Caco-2 (cell line): ENCODE measurements around the gene CAPRIN1. TPM values are rescaled to one million over a fixed set of nuclear protein-coding genes. Genes with fewer than 3 reads are reported as not detected.
A peak's percentile ranks its signal among the peaks of the same experiment; 100 is the strongest.

Experiments used
- BruUV-seq: library from RNA; stranded (reverse); fragments of 400-500 nt; replicated peaks from 2 replicates; lab custom pipeline; 2021; lab: Mats Ljungman, UMichigan
- CTCF ChIA-PET: fragments of 300-600 bp; sonication (Branson Sonifier 250); formaldehyde crosslinking; loops from one replicate; lab custom pipeline; 2022; ENCODE audit warnings: antibody characterized with exemption; lab: Charles Lee
- POLR2A ChIA-PET: fragments of 300-600 bp; sonication (Branson Sonifier 250); formaldehyde crosslinking; loops from one replicate; lab custom pipeline; 2022; ENCODE audit warnings: antibody characterized with exemption; lab: Charles Lee
- DNase-seq, 2 experiments: peaks; one replicate each; pipeline versions ENCODE4 v3.0.0 to v3.0.0-alpha.2; 2020 to 2022
- H3K27me3 ChIP-seq: replicated peaks from 2 replicates; pipeline ENCODE4 v1.6.0; 2011; ENCODE audit warnings: low read length; ENCODE audit not compliant: control insufficient read depth, insufficient read depth
- H3K36me3 ChIP-seq: 2 replicates; pipeline ENCODE4 v1.5.1; 2011; ENCODE audit warnings: low read length; ENCODE audit not compliant: control insufficient read depth, insufficient read depth
- H3K4me1 ChIP-seq: fragments of 250-450 bp; sonication (Bioruptor Pico); 2 replicates; pipeline ENCODE4 v1.5.1; 2020; ENCODE audit warnings: mild to moderate bottlenecking
- H3K4me3 ChIP-seq: 2 replicates; pipeline ENCODE4 v1.5.1; 2011; ENCODE audit warnings: low read depth, mild to moderate bottlenecking, control low read depth, low read length
- H3K9me3 ChIP-seq: fragments of 250-450 bp; sonication (Bioruptor Pico); 2 replicates; pipeline ENCODE4 v1.5.1; 2020; ENCODE audit warnings: mild to moderate bottlenecking, moderate library complexity
- H3K27ac Mint-ChIP-seq: one replicate; pipeline ENCODE4 v1.8.0; 2022; ENCODE audit warnings: mixed read lengths; ENCODE audit not compliant: unreplicated experiment
- H3K27me3 Mint-ChIP-seq: one replicate; pipeline ENCODE4 v1.8.0; 2022; ENCODE audit warnings: mixed read lengths; ENCODE audit not compliant: insufficient read depth, unreplicated experiment
- H3K36me3 Mint-ChIP-seq: one replicate; pipeline ENCODE4 v1.8.0; 2022; ENCODE audit warnings: mild to moderate bottlenecking, mixed read lengths; ENCODE audit not compliant: insufficient read depth, unreplicated experiment
- H3K4me1 Mint-ChIP-seq: one replicate; pipeline ENCODE4 v1.8.0; 2022; ENCODE audit warnings: low read depth, mixed read lengths; ENCODE audit not compliant: unreplicated experiment
- H3K4me3 Mint-ChIP-seq: one replicate; pipeline ENCODE4 v1.8.0; 2022; ENCODE audit warnings: mild to moderate bottlenecking, moderate library complexity, mixed read lengths; ENCODE audit not compliant: unreplicated experiment
- H3K9me3 Mint-ChIP-seq: one replicate; pipeline ENCODE4 v1.8.0; 2022; ENCODE audit warnings: mixed read lengths; ENCODE audit not compliant: unreplicated experiment
- intact Hi-C: fragments of 100-400 bp; cut with micrococcal nuclease; formaldehyde crosslinking; loops from one replicate; pipeline ENCODE4 v1.10.0; 2022; ENCODE audit not compliant: unreplicated experiment
- total RNA-seq: library from RNA; stranded (reverse); gene quantifications from 2 replicates; pipeline ENCODE4 v1.2.3, GENCODE V29; 2022
- TF ChIP-seq, protein P1 (sequence below), 2 experiments: fragments of 200-600 bp in 1 of 2; IDR thresholded peaks; 1 replicate in 1 of 2; 2 replicates in 1 of 2; pipeline versions ENCODE4 v1.5.1 to v1.8.0; 2011 to 2022; ENCODE audit warnings: antibody characterized with exemption in 1 of 2, control low read depth in 1 of 2, inconsistent platforms in 1 of 2, low read depth in 1 of 2, low read length in 1 of 2, mild to moderate bottlenecking in 1 of 2, moderate library complexity in 1 of 2; ENCODE audit not compliant: insufficient read depth in 1 of 2, severe bottlenecking in 1 of 2, unreplicated experiment in 1 of 2

CAPRIN1 gene
- total RNA-seq, 1 experiment from 2014 or later = 224 TPM

- TF ChIP-seq, protein P1, sequence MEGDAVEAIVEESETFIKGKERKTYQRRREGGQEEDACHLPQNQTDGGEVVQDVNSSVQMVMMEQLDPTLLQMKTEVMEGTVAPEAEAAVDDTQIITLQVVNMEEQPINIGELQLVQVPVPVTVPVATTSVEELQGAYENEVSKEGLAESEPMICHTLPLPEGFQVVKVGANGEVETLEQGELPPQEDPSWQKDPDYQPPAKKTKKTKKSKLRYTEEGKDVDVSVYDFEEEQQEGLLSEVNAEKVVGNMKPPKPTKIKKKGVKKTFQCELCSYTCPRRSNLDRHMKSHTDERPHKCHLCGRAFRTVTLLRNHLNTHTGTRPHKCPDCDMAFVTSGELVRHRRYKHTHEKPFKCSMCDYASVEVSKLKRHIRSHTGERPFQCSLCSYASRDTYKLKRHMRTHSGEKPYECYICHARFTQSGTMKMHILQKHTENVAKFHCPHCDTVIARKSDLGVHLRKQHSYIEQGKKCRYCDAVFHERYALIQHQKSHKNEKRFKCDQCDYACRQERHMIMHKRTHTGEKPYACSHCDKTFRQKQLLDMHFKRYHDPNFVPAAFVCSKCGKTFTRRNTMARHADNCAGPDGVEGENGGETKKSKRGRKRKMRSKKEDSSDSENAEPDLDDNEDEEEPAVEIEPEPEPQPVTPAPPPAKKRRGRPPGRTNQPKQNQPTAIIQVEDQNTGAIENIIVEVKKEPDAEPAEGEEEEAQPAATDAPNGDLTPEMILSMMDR (IDR thresholded peaks at IDR 0.05; ENCODE audit: insufficient read depth in 1 of 2, low read depth in 1 of 2, low read length in 1 of 2, severe bottlenecking in 1 of 2, unreplicated experiment in 1 of 2) = no peak
- Histone ChIP-seq H3K9me3 (peaks cover 3% of the 10 kb centered on the region; the same call in 1 of the 2 replicates), H3K4me1 (peaks cover 17% of the 10 kb centered on the region), H3K36me3 (no peaks in the 10 kb centered on the region), H3K27me3 (no peaks in the 10 kb centered on the region), H3K4me3 (no peak overlapping the region)
- DNase-seq = peak; percentile 61 to 74
- peaks cover 14% of the 10 kb centered on the region for H3K4me1 Mint-ChIP-seq
- peaks cover 10% of the 10 kb centered on the region for H3K9me3 Mint-ChIP-seq
- H3K4me3 Mint-ChIP-seq = peak overlapping the region; percentile 54
- peak overlapping the region; percentile 74 for H3K27ac Mint-ChIP-seq
- peaks cover 5% of the 10 kb centered on the region for H3K36me3 Mint-ChIP-seq
- TSS peak; percentile 38 for BruUV-seq
- intact Hi-C loops = no loop called here
- POLR2A ChIA-PET = interaction anchor here (0.6 to 1.6 kb wide), 3 partner anchors 23 to 220 kb away, joined by 6 to 9 read pairs (median 8); partner anchors contain the start of genes CAPRIN1 and NAT10
- no peaks in the 10 kb centered on the region for H3K27me3 Mint-ChIP-seq
- CTCF ChIA-PET = interaction anchor here (0.7 to 1.3 kb wide), 3 partner anchors 12 to 24 kb away, joined by 3 to 6 read pairs (median 3); partner anchors contain the start of gene CAPRIN1
Measured at GRCh38 chr11:34027516-34028408, 23.8 kb upstream of the CAPRIN1 start.

GRCh38 chr11:34028425-34028824 is 23.1 kb upstream of the CAPRIN1 start:
- Histone ChIP-seq H3K27me3 (no peaks in the 10 kb centered on the region), H3K4me3 (no peak overlapping the region), H3K36me3 (no peaks in the 10 kb centered on the region), H3K4me1 (peaks cover 17% of the 10 kb centered on the region), H3K9me3 (no peaks in the 10 kb centered on the region)
- intact Hi-C loops = no loop called here
- Mint-ChIP-seq H3K27ac (peak overlapping the region; percentile 74), H3K4me1 (peaks cover 14% of the 10 kb centered on the region), H3K4me3 (peak overlapping the region; percentile 54), H3K9me3 (peaks cover 10% of the 10 kb centered on the region), H3K27me3 (no peaks in the 10 kb centered on the region), H3K36me3 (peaks cover 5% of the 10 kb centered on the region)
- TF ChIP-seq, protein P1 (IDR thresholded peaks at IDR 0.05; ENCODE audit: insufficient read depth in 1 of 2, low read depth in 1 of 2, low read length in 1 of 2, severe bottlenecking in 1 of 2, unreplicated experiment in 1 of 2) = no peak
- peak in 1 of 2 experiments; percentile 4 for DNase-seq
- ChIA-PET CTCF (interaction anchor here (0.7 to 1.3 kb wide), 2 partner anchors 22 to 23 kb away, joined by 3 read pairs; partner anchors contain the start of gene CAPRIN1), POLR2A (interaction anchor here (0.7 to 1.6 kb wide), 2 partner anchors 23 to 220 kb away, joined by 6 to 9 read pairs; partner anchors contain the start of gene CAPRIN1)
- TSS peak; percentile 99 for BruUV-seq

DNA sequence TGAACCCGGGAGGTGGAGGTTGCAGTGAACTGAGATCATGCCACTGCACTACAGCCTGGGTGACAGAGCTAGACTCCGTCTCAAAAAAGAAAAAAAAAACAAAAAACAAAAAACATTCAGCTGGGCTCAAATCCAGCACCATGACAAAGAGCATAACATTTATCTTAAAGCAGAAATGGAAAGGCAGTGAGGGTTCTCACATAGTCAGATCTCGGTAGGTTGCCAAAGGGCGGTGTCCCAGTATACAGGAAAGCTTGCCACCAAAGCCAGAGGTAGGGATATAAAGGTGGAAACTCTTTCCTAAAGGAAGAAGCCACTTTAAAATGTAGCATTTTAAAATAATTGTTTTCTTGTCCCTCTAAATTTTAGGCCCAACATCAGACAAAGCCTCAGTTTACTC is 22.4 kb upstream of the CAPRIN1 start:
- Histone ChIP-seq H3K4me1 (peaks cover 17% of the 10 kb centered on the region), H3K27me3 (no peaks in the 10 kb centered on the region), H3K4me3 (no peak overlapping the region), H3K9me3 (no peaks in the 10 kb centered on the region), H3K36me3 (no peaks in the 10 kb centered on the region)
- Mint-ChIP-seq H3K27me3 (no peaks in the 10 kb centered on the region), H3K36me3 (peaks cover 5% of the 10 kb centered on the region), H3K4me3 (no peak overlapping the region), H3K9me3 (peaks cover 10% of the 10 kb centered on the region), H3K4me1 (peaks cover 14% of the 10 kb centered on the region), H3K27ac (peak overlapping the region; percentile 74)
- no peak for DNase-seq
- POLR2A ChIA-PET = no interaction called here
- CTCF ChIA-PET = no interaction called here
- intact Hi-C loops = no loop called here
- TF ChIP-seq, protein P1 (IDR thresholded peaks at IDR 0.05; ENCODE audit: insufficient read depth in 1 of 2, low read depth in 1 of 2, low read length in 1 of 2, severe bottlenecking in 1 of 2, unreplicated experiment in 1 of 2) = no peak
- no TSS peak for BruUV-seq
